ENCODE measurements around the gene GCK. TPM values are rescaled to one million over a fixed set of nuclear protein-coding genes. Genes with fewer than 3 reads are reported as not detected.

The GCK gene
- total RNA-seq, 2 donors from 2014 or later = 1.3 to 2.1 TPM

DNA sequence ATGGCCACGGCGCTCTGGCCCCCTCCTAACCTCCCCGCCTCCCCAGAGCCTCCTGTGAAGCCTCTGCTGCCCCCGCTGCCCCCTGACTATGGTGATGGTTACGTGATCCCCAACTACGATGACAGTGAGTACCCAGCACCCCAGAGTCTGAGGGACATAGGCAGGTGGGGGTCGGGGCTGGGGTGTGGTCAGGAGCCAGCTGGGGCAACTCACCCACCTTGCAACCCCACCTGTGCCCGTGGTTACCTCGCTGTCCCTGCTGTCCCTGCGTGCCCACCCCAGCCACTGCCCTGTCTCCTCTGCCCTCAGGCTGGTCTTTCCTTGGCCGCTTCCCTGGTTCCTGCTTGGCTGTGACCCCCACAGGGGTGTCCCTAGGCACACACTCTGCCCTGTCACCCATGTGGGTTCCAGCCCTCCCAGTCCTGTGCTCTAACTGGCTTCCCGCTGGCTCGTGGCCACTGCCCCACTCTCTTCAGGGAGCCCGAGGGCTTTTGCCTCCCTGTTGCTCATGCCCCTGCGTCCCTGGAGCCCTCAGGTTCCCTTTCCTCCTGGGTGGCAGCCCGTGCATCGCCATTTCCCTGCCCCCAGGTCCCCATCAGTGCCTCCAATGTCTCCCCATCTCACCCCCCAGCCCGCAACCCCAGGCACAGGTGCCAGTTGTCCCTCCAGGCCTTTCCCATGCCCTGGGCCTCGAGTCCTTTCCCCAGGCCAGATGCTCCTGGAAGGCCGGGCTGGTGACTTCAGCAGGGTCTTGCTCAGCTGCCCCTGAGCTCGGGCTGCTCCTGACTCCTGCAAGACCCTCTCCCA, 81.1 kb downstream of the GCK start:
- no peak for TF ChIP-seq POLR2A (IDR thresholded peaks at IDR 0.05)
- TF ChIP-seq, protein P1, sequence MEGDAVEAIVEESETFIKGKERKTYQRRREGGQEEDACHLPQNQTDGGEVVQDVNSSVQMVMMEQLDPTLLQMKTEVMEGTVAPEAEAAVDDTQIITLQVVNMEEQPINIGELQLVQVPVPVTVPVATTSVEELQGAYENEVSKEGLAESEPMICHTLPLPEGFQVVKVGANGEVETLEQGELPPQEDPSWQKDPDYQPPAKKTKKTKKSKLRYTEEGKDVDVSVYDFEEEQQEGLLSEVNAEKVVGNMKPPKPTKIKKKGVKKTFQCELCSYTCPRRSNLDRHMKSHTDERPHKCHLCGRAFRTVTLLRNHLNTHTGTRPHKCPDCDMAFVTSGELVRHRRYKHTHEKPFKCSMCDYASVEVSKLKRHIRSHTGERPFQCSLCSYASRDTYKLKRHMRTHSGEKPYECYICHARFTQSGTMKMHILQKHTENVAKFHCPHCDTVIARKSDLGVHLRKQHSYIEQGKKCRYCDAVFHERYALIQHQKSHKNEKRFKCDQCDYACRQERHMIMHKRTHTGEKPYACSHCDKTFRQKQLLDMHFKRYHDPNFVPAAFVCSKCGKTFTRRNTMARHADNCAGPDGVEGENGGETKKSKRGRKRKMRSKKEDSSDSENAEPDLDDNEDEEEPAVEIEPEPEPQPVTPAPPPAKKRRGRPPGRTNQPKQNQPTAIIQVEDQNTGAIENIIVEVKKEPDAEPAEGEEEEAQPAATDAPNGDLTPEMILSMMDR (IDR thresholded peaks at IDR 0.05) = no peak
- Histone ChIP-seq H3K9me3 (no peaks in the 10 kb centered on the region), H3K36me3 (replicated peaks in 1 of 2; ENCODE audit: insufficient read depth in 1 of 2, low read depth in 2 of 2) (no peaks in the 10 kb centered on the region), H3K4me3 (no peak overlapping the region), H3K4me1 (peaks cover 16% of the 10 kb centered on the region), H3K27me3 (peaks cover 0 to 7% of the 10 kb centered on the region in 2 donors), H3K27ac (no peak overlapping the region)
- WGBS, 2 donors = 78 to 84% methylated on average over 12 to 18 of the region's 21 CpGs
- DNase-seq = no peak
- intact Hi-C loops (cut with DNase I) = no loop called here
- no peak for ATAC-seq

DNA sequence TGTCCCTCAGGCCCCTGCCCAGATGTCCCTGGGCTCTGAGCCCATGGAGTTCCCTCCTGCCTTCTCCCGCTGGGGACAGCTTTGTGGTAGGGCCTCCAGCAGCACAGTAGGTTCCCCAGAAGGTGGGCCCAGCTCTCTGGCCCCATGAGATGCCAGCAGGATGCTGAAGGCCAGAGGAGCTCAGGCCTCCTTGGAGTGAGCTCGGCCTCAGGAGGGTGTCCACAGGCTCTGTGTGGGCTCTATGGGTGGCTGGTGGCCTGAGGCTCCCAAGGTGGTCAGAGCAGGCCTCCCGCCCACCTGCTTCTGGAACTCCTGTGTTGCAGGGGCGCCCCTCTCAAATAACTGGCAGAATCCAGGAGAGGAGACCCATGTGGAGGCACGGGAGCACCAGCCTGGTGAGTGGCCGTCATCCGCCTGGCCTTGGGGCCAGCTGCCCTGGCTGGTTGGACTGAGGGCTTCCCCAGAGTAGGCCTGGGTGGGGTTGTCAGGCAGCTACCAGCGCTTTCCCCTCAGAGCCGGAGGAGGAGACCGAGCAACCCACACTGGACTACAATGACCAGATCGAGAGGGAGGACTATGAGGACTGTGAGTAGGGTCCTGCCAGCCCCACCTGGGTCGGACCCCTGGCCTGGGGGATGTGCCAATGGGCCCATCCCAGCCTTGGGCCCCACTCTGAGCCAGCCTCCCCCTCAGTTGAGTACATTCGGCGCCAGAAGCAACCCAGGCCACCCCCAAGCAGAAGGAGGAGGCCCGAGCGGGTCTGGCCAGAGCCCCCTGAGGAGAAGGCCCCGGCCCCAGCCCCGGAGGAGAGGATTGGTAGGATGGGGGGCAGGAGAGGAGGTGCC, 81.9 kb downstream of the GCK start:
- 87% methylated on average over 18 of the region's 18 CpGs; no CpG with 5 or more reads in 1 of the 2 donors for WGBS, 2 donors
- no peak overlapping the region for H3K27ac ChIP-seq
- peaks cover 0 to 7% of the 10 kb centered on the region in 2 donors for H3K27me3 ChIP-seq
- TF ChIP-seq, protein P1 (IDR thresholded peaks at IDR 0.05) = no peak
- no peak for TF ChIP-seq POLR2A (IDR thresholded peaks at IDR 0.05)
- intact Hi-C loops (cut with DNase I) = no loop called here
- DNase-seq (no peak), ATAC-seq (no peak)
- H3K9me3 ChIP-seq = no peaks in the 10 kb centered on the region
- H3K4me1 ChIP-seq = peaks cover 8% of the 10 kb centered on the region
- no peak overlapping the region for H3K4me3 ChIP-seq
- H3K36me3 ChIP-seq (replicated peaks in 1 of 2; ENCODE audit: insufficient read depth in 1 of 2, low read depth in 2 of 2) = no peaks in the 10 kb centered on the region

DNA sequence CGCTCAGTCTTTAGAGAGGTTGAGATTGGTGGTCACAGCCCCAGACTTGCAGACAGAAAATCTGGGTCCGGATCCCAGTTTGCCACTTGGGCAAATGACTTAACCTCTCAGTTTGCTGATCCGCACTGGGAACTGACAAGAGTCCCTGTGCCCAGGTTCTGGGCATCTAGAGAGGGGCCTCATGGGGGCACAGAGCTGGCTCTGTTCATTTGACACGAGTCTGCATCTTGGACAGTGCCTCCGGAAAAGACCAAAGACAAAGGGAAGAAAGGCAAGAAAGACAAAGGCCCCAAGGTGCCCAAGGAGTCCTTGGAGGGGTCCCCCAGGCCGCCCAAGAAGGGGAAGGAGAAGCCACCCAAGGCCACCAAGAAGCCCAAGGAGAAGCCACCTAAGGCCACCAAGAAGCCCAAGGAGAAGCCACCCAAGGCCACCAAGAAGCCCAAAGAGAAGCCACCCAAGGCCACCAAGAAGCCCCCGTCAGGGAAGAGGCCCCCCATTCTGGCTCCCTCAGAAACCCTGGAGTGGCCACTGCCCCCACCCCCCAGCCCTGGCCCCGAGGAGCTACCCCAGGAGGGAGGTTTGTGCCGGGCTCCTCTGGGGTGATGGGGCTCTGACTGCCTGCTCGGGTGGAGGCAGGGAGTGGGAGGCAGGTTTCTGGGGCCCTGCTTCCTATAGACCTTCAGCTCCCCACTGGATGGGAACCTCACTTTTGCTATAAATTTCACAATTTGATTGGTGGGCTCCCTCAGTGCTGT, 82.8 kb downstream of the GCK start:
- 85% methylated on average over 4 to 10 of the region's 10 CpGs for WGBS, 2 donors

DNA sequence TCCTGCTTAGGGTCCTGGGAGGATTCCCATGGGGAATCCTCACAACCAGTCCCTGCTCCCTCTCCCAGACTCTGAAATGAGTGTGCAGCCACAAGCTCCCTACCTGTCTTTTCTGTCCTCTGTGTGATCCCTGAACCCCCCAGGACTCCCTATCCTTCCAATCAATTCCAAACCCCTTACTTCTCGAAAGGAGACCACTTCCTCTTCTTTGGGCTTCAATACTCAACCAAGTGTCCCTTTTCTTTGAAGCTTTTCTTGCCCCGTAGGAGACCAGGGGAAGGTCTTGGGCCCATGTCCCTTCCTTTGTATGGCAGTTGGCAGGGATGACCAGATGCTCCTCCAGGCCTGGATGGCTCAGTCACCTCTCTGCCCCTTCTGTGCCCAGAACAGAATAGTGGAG, 83.4 kb downstream of the GCK start:
- H3K36me3 ChIP-seq (replicated peaks in 1 of 2; ENCODE audit: insufficient read depth in 1 of 2, low read depth in 2 of 2) = no peaks in the 10 kb centered on the region
- H3K4me1 ChIP-seq = peaks cover 7% of the 10 kb centered on the region
- DNase-seq (no peak), ATAC-seq (no peak)
- H3K27ac ChIP-seq = no peak overlapping the region
- 70 to 79% methylated on average over 2 of the region's 2 CpGs for WGBS, 2 donors
- no peak overlapping the region for H3K4me3 ChIP-seq
- H3K9me3 ChIP-seq = no peaks in the 10 kb centered on the region
- no peak for TF ChIP-seq POLR2A (IDR thresholded peaks at IDR 0.05)
- H3K27me3 ChIP-seq = peaks cover 0 to 7% of the 10 kb centered on the region in 2 donors
- intact Hi-C loops (cut with DNase I) = no loop called here

More for the DNA sequence above, 82.8 kb downstream of the GCK start:
- DNase-seq (no peak), ATAC-seq (no peak)
- no peak overlapping the region for H3K27ac ChIP-seq
- peaks cover 7% of the 10 kb centered on the region for H3K4me1 ChIP-seq
- H3K9me3 ChIP-seq = no peaks in the 10 kb centered on the region
- no peaks in the 10 kb centered on the region for H3K36me3 ChIP-seq (replicated peaks in 1 of 2; ENCODE audit: insufficient read depth in 1 of 2, low read depth in 2 of 2)
- peaks cover 0 to 7% of the 10 kb centered on the region in 2 donors for H3K27me3 ChIP-seq
- no peak overlapping the region for H3K4me3 ChIP-seq
- TF ChIP-seq POLR2A (IDR thresholded peaks at IDR 0.05) = no peak
- TF ChIP-seq, protein P1 (IDR thresholded peaks at IDR 0.05) = no peak
- intact Hi-C loops (cut with DNase I) = no loop called here
